ENCODE data around the gene ZNF670. TPM values are rescaled to one million over a fixed set of nuclear protein-coding genes. Genes with fewer than 3 reads are reported as not detected.

The ZNF670 gene
- total RNA-seq, 1 donor from 2014 or later = 7.5 TPM

DNA sequence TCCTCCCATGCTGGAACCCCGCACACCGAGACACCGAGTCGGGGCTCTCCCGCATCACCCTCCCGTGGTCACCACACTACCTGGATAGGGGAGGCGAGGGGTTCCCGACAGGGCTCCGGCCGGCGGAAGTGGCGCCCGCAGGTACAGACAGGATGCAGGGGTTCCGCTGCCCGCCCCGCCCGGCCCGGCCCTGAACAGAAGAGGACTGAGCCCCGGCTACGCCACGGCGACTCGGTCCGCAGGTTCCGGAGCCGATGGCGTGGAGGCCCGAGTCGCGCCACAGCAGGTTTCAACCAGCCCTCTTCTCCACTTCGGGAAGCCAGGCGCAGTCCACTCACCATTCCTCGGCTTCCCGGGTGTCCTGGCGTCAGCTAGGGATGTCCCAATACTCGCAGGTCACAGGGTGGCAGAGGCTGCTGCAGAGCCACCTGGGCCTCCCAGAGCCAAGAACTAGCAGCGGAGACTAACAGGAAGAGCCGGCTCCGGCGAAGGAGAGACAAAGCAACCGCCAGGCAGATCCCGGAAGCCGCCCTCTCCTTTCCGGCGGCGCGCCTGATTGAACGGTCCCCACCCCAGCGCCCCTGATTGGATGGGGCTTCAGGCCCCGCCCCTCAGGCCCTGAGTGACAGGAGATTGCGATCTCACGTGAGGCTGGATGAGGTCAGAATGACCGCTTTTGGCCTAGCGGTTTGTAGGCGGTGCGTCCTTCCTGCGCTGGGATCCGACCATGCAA, 25.4 kb upstream of the ZNF670 start, which contains the start of gene ZNF669:
TSS of gene ZNF669 (minus strand) at position 498 of the 733 bp plus-strand sequence. CDS start at position 341, 157 bp downstream.
- peak; percentile 96 for DNase-seq (ENCODE audit: low read depth in 2 of 2)

DNA sequence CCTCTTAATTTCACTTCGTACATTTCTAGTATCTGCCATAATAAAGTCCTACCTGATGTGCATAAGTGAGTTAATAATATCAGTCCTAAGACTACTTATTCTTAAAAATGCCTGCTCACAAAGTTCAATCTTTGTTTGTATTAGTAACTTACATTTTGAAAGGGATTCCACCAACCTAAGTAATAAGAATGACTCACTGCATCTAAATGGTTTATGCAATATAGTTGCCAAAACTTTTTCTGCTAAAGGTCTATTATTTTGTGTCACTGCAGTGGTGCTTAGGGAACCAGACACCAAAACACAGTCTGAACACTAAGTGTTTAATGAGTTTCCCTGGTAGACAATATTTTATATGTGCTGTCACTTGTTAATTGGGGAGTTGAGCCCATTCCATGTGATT, 23.8 kb upstream of the ZNF670 start:
- DNase-seq (ENCODE audit: low read depth in 2 of 2) = no peak

DNA sequence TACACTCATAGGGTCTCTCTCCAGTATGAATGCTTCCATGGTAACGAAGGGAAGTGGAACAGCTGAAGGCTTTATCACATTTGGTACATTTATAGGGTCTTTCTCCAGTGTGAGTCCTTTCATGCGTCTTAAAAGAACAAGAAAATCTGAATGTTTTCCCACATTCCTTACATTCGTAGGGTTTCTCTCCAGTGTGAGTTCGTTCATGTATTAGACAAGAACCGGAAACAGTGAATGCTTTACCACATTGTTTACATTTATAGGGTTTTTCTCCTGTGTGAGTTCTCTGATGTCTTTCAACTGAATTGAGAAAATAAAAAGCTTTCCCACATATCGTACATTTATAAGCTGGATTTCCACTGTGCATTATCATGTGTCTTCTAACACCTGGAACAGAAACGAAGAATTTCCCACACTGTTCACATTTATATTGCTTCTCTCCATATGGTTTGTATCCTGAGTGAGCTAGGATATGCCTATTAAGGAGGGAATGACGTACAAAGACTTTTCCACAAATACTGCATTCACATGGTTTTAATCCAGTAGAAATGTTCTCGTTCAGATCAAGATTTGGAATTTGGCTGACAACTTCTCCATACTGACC, 22.2 kb upstream of the ZNF670 start:
- no peak for DNase-seq (ENCODE audit: low read depth in 2 of 2)

DNA sequence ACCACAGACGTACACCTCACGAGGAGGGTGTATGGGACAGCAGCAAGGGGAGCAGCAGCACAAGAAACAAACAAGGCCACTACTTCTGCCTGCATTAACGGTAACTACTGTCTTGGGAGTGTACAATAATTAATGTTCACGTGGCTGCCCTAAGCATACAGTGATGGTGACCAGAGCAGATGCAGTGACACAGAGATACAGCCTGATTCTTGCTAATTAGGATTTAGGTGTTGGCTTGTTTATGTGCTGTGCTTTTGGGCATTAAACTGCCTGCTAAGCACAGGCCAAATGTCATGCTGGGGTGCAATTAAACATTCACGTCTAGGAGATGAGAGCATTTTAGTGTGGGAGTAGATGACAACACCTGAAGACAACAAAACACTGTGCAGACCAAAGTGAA, 18.3 kb upstream of the ZNF670 start:
- DNase-seq (ENCODE audit: low read depth in 2 of 2) = no peak

DNA sequence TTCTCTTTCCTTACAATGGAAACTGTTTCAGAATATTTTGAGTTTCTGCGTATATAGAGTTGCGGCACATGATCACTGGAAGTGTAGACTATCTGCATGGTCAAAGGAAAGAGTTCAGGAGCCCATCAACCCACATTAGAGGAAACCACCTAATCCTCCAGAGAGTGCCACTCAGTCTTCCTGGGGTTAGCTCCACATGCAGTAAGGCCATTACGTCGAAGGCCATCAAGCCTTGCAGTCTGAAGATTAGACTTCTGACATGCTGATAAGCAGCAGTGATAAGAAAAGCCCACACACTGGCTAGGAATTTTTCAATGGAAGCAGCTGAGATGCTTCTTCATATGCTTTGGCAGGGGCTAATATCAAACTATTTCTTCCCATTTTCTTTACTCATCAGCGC, 17.9 kb upstream of the ZNF670 start:
- no peak for DNase-seq (ENCODE audit: low read depth in 2 of 2)

DNA sequence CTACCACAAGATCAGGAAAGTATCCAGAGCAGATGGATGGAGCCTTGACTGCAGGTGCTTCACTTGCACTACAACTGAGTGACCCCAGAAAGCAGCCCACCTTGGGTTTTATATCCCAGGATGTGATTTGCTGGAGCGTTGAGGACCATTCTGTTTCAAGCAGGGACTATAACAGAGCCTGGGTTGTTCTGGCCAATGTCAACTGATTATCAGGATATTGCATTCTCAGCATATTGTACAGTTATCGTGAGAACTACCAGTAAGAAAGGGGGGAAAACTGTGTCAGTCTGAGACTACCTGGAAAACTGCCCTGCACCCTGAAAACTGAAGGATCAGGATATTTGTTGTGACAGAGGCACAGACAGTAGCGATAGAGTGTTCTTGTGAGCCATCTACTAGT, 17.5 kb upstream of the ZNF670 start:
- DNase-seq (ENCODE audit: low read depth in 2 of 2) = no peak

DNA sequence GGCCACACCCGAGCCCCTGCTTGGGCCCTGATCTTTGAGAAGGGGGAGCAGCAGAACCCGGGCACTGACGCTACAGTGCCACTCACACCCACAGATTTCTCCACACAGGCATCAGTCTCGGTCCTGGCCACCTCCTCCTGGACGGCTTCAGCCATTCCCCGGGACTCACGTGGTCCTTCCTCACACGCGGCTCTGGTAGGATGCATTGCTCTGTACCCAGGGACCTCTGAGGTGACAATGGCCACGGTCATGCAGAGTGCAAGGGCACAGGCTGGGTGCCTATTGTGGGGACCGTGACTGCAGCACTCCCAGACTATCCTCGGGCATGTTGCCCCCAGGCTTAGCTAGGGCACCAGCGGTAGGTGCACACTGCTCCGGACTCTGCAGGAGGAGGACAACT, 11.8 kb upstream of the ZNF670 start:
- DNase-seq (ENCODE audit: low read depth in 2 of 2) = no peak

DNA sequence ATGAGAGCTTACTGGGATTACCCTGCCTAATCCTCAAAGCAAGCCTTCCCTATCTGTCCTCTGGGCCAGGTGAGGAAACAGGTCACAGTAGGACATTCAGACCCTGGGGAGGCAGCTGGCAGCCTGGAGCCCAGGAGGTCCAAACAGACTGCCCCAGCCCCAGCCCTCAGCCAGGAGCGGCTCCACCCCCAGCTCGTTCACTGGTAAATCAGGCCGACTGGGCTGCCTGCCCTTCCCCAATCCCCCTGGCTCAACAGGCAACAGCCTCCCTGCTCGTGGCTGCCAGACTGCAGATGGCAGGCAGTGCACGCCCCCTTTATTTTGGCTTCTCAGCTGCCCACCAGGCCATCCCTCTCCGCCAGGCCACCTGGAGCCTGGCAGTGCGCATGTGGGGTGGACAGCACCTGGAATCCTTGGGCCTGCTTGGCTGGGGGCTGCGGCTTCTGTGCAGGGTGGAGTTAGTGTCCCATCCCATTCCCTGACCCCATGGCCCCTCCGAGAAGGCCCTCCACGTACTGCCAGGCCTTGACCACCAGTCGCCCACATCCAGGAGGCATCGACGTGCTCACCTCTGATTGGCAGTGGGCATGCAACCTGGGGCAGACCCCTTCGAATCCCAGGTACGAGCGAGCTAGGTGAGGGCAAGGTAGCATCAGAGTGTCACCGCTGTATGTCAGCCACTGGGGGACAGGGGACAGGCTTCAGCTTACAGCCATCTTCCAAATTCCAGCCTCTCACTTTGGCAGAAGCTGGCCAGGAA, 11.2 kb upstream of the ZNF670 start:
- DNase-seq (ENCODE audit: low read depth in 2 of 2) = no peak

DNA sequence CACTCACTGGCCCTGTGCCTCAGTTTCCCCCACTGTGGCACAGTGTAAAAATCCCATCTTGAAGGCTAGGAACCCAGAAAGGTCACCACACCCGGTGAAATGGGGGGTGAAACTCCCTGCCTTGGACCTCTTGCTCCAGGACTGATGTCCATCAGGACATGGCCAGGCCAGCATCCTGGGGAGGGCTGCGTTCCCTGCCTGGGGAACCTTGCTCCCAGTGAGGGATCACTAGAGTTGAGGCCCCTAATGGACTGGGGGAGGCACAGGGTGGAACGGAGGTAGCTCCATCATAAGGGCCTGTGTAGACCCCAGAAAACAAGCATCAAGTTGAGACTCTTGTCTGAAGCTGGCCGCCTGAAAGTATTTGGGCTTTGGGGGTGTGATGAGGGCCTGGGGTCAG, 10.4 kb upstream of the ZNF670 start:
- DNase-seq (ENCODE audit: low read depth in 2 of 2) = no peak

DNA sequence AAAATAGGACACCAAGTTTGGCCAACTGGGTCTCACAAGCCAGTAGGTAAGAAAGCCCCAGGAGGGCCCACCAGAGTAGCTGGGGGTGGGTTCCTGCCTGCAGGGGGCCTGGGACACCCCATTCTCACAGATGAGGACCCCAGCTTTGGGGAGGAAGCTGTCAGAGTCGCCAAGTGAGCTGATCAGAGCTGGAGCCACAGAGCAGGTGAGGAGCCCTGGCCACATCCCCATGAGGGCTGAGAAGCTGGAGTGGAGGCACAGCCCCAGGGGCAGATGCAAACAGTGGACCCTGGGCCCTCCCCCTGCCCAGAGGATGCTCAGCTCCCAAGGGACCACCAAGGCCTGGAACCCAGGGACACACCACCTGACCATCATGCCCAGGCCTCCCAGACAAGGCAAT, 8.6 kb upstream of the ZNF670 start:
- no peak for DNase-seq (ENCODE audit: low read depth in 2 of 2)

DNA sequence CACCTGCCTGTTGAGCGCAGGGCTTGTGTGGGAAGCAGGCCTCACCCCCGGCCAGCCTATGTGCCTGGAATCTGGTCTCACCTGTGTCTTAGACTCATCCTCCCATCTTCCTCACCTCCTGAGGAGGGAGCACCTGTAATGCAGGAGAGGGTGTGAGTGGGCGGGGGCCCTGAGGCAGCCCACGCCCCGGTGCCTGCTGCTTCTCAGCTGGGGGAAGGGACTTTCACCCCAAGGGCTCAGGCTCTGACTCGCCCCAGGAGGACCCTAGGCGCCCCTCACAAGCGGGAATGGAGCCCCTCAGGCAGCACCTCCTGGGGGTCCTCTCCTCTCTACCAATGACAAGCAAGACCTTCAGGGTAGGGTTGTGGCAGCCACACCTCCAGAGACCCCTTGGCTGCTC, 6.7 kb upstream of the ZNF670 start:
- DNase-seq (ENCODE audit: low read depth in 2 of 2) = no peak

DNA sequence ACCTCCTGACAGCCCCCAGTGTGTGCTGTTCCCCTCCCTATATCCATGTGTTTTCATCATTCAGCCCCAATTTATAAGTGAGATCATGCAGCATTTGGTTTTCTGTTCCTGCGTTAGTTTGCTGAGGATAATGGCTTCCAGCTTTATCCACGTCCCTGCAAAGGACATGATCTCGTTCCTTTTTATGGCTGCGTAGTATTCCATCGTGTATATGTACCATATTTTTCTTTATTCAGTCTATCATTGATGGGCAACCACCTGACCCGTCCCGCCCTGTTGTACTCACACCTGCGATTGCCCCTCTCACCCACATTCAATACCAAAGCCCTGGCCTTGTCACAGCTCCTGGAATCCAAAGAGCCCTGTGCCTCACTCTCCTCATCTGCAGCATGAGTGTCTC, 6.2 kb upstream of the ZNF670 start:
- no peak for DNase-seq (ENCODE audit: low read depth in 2 of 2)

DNA sequence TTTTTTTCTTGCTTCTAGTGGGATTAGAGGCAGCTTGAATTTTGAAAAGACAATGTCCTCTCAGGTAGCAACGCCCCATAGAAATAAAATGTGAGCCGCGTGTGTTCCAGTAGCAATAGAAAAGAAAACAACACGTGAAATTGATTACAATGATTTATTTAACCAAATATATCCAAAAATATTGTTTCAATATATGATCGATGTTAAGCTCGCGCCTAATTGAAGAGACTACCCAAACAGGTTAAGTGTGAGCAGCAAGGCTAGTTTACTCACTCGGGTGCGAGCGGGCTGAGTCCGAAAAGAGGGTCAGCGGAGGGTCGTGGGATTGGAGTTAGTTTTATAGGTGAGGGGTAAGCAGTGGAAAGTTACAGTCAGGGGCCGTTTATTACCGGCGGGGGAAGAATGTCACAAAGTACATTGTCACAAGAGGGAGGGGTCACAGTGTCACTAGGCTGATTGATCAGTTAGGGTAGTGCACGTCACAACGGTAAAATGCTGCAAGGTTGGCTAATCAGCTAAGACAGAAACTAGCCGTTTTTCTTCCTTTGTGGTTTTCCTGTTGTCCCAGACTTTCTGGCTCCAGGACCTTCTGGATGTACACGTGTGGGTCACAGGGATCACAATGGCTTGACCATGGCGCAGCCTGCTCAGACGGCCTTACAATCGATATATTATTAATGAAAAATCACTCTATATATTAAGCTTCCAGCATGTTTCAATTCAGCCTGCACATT, 697 bp upstream of the ZNF670 start:
- DNase-seq (ENCODE audit: low read depth in 2 of 2) = peak; percentile 20 to 57

DNA sequence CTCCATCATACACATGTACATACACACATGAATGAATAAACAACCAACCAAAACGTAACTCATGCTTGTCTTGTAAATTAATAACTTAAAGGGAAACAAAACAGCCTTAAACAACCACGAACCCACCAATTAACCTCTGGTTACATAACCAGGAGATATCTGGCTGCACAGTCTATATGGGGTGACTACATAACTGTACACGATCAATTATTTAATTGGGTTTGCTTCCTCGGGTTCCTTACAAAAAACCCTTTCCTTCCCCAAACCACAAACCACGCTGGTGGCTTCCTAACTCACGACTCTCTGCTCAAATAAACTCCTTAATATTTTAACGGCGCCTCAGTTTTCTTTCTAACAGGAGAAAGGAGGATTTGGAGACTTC, 744 bp downstream of the ZNF670 start:
- DNase-seq (ENCODE audit: low read depth in 2 of 2) = peak in 1 of 2 donors; percentile 8

DNA sequence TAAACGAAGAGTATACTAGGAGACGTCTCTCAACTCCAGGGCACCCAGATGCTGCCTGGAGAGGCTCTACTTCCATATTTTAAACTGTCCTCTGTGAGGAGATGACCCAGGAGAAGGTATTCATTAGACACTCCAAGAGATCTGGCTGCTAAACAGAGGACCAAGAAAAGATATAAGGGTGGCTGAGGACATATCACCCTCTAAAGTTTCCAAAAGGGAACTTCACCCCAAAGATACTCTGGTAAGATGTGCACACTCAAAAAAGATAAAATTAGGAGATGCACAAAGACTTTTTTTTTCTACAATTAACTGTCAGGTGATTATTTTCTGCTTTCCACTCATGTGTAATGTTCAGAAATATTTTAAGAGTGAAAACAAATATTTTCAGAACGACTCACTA, 1.4 kb downstream of the ZNF670 start:
- no peak for DNase-seq (ENCODE audit: low read depth in 2 of 2)

DNA sequence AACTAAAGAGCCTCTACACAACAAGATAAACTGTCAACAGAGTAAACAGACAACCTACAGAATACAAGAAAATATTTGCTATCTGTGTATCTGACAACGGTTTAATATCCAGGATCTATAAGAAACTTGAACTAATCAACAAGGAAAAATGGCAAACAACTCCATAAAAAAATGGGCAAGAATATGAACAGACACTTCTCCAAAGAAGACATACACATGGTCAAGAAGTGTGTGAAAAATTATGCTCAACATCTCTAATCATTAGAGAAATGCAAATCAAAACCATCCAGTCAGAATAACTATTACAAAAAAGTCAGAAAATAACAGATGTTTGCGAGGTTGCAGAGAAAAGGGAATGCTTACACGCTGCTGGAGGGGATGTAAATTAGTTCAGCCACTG, 8.0 kb downstream of the ZNF670 start:
- no peak for DNase-seq (ENCODE audit: low read depth in 2 of 2)

DNA sequence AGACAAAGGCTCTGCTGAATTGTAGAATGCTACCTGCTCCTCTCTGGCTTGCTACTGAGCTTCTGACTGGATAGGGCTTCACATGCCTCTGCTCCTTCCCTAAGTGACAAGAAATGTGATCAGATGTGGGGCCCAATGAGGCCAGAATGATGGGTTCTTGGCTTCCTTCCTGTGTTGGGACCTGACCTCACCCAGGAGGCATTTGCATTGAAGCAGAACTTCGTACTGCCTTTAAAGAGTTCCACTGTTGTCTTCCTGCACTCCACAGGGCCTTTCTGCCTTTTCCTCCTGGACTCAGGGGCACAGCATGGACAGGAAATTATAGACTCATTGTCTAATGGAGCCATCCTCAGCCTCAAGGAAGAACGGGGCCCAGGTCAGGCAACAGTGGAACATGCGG, 14.3 kb downstream of the ZNF670 start:
- no peak for DNase-seq (ENCODE audit: low read depth in 2 of 2)

DNA sequence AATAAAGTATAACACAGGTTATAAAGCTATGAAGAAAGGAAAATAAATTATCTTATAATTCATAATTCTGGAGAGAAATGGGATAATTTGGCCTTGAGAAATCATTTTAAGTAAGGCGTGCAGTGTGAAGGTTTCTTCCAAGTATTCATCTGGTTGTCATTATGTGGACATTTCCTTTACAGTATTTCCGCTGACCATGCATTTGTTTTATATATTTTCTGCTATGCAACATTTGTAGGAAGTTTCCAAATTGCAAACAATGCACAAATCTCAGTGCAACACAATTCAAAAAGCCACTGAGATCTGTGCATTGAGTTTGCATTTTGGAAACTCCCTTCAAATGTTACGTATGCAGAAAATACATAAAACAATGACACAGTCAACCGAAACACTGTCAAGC, 17.8 kb downstream of the ZNF670 start:
- no peak for DNase-seq (ENCODE audit: low read depth in 2 of 2)

DNA sequence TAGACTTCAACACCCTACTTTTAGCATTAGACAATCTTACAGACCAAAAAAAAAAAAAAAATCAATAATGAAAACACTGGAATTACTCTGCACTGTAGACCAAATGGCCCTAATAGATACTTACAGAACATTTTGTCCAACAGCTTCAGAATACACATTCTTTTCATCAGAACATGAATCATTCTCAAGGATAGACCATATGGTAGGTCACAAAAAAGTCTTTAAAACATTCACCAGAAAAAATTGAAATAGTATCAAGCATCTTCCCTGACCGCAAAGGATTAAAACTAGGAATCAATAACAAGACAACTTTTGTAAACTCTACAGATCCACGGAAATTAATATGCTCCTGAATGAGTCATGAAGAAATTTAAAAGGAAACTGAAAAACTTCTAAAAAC, 22.5 kb downstream of the ZNF670 start:
- no peak for DNase-seq (ENCODE audit: low read depth in 2 of 2)

DNA sequence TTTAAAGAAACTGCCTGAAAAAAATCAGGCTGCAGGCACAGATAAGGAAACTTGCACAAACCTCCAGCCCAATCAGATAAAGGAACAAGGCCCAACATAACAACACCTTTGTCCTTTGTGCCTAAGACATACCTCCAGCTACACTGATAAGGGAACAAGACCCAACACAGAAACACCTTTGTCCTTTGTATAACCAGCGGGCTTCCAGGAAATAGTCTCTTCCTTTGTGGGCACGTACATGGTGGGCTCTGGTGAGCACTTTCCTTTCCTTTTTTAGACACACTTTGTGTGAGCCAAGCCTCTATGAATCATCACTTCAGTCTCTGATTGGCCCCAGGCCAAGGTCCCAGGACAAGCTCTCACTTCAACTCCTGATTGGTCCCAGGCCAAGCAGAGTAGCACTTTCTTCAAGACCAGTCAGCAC, 23.6 kb downstream of the ZNF670 start:
- DNase-seq (ENCODE audit: low read depth in 2 of 2) = peak; percentile 25 to 76

DNA sequence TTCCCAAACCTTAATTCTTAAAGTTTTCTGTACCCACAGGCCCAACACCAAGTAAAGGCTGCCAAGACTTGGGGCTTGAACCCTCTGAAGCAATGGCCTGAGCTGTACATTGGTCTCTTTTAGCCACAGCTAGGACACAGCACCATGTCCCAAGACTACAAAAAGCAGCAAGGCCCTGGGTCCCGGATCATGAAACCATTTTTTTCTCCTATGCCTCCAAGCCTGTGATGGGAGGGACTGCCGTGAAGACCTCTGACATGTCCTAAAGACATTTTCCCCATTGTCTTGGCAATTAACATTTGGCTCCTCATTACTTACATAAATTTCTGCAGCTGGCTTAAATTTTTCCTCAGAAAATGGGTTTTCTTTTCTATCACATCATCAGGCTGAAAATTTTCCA, 30.9 kb downstream of the ZNF670 start:
- no peak for DNase-seq (ENCODE audit: low read depth in 2 of 2)

DNA sequence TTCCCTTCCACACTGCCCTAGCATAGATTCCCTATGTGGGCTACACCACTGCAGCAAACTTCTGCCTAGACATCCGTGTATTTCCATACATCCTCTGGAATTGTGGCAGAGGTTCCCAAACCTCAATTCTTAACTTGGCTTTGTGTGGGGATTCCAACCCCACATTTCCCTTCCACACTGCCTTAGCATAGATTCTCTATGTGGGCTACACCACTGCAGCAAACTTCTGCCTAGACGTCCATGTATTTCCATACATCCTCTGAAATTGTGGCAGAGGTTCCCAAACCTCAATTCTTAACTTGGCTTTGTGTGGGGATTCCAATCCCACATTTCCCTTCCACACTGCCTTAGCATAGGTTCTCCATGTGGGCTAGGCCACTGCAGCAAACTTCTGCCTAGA, 31.4 kb downstream of the ZNF670 start:
- DNase-seq (ENCODE audit: low read depth in 2 of 2) = no peak

All from lung microvascular endothelial cell (primary cell).